Coronary artery (tissue), 2 donors: ENCODE measurements around the gene TTC14.

ENCODE experiments used
- DNase-seq: peaks from one replicate; pipeline ENCODE4 v3.0.0-alpha.2; 2017; ENCODE audit warnings: low spot score
- H3K27ac ChIP-seq, 2 donors: fragments of 200-600 bp; sonication (generic); one replicate each; pipeline ENCODE4 v1.5.1; 2016 to 2019
- H3K4me3 ChIP-seq: fragments of 200-600 bp; sonication (generic); 2 replicates; pipeline ENCODE4 v1.5.1; 2016; ENCODE audit warnings: mild to moderate bottlenecking, moderate library complexity
- TF ChIP-seq, protein P1 (sequence below): fragments of 200-600 bp; sonication (generic); IDR thresholded peaks from one replicate; pipeline ENCODE4 v1.5.1; 2019; ENCODE audit warnings: antibody characterized with exemption

Gene TTC14

GRCh38 chr3:180631317-180631716 is 29.4 kb downstream of the TTC14 start:
- H3K4me3 ChIP-seq = no peak overlapping the region
- H3K27ac ChIP-seq = no peak overlapping the region
- DNase-seq = no peak
- TF ChIP-seq, protein P1, sequence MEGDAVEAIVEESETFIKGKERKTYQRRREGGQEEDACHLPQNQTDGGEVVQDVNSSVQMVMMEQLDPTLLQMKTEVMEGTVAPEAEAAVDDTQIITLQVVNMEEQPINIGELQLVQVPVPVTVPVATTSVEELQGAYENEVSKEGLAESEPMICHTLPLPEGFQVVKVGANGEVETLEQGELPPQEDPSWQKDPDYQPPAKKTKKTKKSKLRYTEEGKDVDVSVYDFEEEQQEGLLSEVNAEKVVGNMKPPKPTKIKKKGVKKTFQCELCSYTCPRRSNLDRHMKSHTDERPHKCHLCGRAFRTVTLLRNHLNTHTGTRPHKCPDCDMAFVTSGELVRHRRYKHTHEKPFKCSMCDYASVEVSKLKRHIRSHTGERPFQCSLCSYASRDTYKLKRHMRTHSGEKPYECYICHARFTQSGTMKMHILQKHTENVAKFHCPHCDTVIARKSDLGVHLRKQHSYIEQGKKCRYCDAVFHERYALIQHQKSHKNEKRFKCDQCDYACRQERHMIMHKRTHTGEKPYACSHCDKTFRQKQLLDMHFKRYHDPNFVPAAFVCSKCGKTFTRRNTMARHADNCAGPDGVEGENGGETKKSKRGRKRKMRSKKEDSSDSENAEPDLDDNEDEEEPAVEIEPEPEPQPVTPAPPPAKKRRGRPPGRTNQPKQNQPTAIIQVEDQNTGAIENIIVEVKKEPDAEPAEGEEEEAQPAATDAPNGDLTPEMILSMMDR = no peak

GRCh38 chr3:180633722-180634121 is 31.8 kb downstream of the TTC14 start:
- TF ChIP-seq, protein P1 = no peak
- H3K27ac ChIP-seq = no peak overlapping the region
- H3K4me3 ChIP-seq = no peak overlapping the region
- no peak for DNase-seq

- TF ChIP-seq, protein P1 = no peak
- H3K27ac ChIP-seq = no peak overlapping the region
- DNase-seq = no peak
- H3K4me3 ChIP-seq = no peak overlapping the region
Observed at GRCh38 chr3:180640987-180641386, 39.0 kb downstream of the TTC14 start.

DNA sequence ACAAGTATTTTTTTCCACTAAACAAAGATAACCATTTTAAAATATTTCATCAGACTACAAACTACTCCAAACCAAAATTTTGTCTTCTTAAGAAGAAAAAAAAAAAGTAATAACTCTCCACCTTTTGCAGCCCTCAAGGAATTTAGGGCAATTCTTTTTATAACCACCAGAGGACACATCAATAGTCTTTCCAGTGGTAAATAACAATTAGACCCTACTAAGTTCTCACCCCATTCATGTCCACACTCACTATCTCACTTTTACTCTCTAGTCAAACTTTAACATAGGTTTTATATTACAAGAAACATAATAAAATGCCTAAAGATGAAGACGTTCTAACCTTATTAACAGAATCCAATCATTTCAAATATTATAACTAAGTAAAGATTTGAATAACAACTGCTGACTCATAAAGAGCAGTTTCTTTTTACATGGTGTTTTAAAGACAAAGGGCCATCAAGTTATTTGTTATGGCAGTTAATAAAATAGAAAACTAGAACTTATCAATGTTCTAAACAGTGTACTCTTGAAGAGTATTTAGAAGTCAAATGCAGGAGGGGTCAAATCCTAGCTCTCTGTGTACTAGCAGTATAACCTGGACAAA is 44.3 kb downstream of the TTC14 start:
- no peak overlapping the region for H3K27ac ChIP-seq
- H3K4me3 ChIP-seq = no peak overlapping the region
- TF ChIP-seq, protein P1 = no peak
- DNase-seq = no peak

- no peak overlapping the region for H3K4me3 ChIP-seq
- TF ChIP-seq, protein P1 = no peak
- DNase-seq = no peak
- H3K27ac ChIP-seq = no peak overlapping the region
Observed at GRCh38 chr3:180656406-180656805, 54.4 kb downstream of the TTC14 start.

- TF ChIP-seq, protein P1 = no peak
- no peak for DNase-seq
- H3K4me3 ChIP-seq = no peak overlapping the region
- no peak overlapping the region for H3K27ac ChIP-seq
Observed at GRCh38 chr3:180657094-180657493, 55.1 kb downstream of the TTC14 start.
